IPS-11a (cell line): ENCODE data around the gene KIAA1217.

ENCODE experiments used
- H3K4me3 ChIP-seq: one replicate; pipeline ENCODE4 v1.5.1; 2013; ENCODE audit warnings: low read depth, low read length, control low read depth

Gene KIAA1217

GRCh38 chr10:24207341-24207740, 1.6 kb upstream of the KIAA1217 start:
- no peak overlapping the region for H3K4me3 ChIP-seq

- no peak overlapping the region for H3K4me3 ChIP-seq
These were observed 942 bp upstream of the KIAA1217 start for GRCh38 chr10:24207781-24208611.

GRCh38 chr10:24209432-24209771, 464 bp downstream of the KIAA1217 start:
- peak overlapping the region; percentile 60 for H3K4me3 ChIP-seq

GRCh38 chr10:24209946-24210491, 1.1 kb downstream of the KIAA1217 start:
- H3K4me3 ChIP-seq = peak overlapping the region; percentile 60

- no peak overlapping the region for H3K4me3 ChIP-seq
These were observed 1.6 kb downstream of the KIAA1217 start for GRCh38 chr10:24210501-24210900.

- H3K4me3 ChIP-seq = no peak overlapping the region
These were observed 4.3 kb downstream of the KIAA1217 start for GRCh38 chr10:24213266-24213665.

- H3K4me3 ChIP-seq = no peak overlapping the region
These were observed 4.9 kb downstream of the KIAA1217 start for GRCh38 chr10:24213881-24214280.

GRCh38 chr10:24214762-24215161, 5.8 kb downstream of the KIAA1217 start:
- H3K4me3 ChIP-seq = no peak overlapping the region

- H3K4me3 ChIP-seq = no peak overlapping the region
These were observed 6.3 kb downstream of the KIAA1217 start for GRCh38 chr10:24215196-24215595.

GRCh38 chr10:24215603-24216002, 6.7 kb downstream of the KIAA1217 start:
- no peak overlapping the region for H3K4me3 ChIP-seq

- no peak overlapping the region for H3K4me3 ChIP-seq
These were observed 11.0 kb downstream of the KIAA1217 start for GRCh38 chr10:24219963-24220362.

- H3K4me3 ChIP-seq = no peak overlapping the region
These were observed 14.4 kb downstream of the KIAA1217 start for GRCh38 chr10:24223341-24223740.

- H3K4me3 ChIP-seq = no peak overlapping the region
These were observed 15.0 kb downstream of the KIAA1217 start for GRCh38 chr10:24223953-24224352.

GRCh38 chr10:24228642-24229041, 19.7 kb downstream of the KIAA1217 start:
- H3K4me3 ChIP-seq = no peak overlapping the region

GRCh38 chr10:24229909-24230308, 21.0 kb downstream of the KIAA1217 start:
- H3K4me3 ChIP-seq = no peak overlapping the region

- no peak overlapping the region for H3K4me3 ChIP-seq
These were observed 22.3 kb downstream of the KIAA1217 start for GRCh38 chr10:24231200-24231599.

GRCh38 chr10:24234784-24235183, 25.8 kb downstream of the KIAA1217 start:
- H3K4me3 ChIP-seq = no peak overlapping the region

- no peak overlapping the region for H3K4me3 ChIP-seq
These were observed 26.5 kb downstream of the KIAA1217 start for GRCh38 chr10:24235471-24235870.

GRCh38 chr10:24237801-24238395, 29.0 kb downstream of the KIAA1217 start:
- H3K4me3 ChIP-seq = no peak overlapping the region

GRCh38 chr10:24238519-24239247, 29.7 kb downstream of the KIAA1217 start:
- no peak overlapping the region for H3K4me3 ChIP-seq

- no peak overlapping the region for H3K4me3 ChIP-seq
These were observed 30.5 kb downstream of the KIAA1217 start for GRCh38 chr10:24239289-24240040.
